H1 (cell line): ENCODE data around the gene IFT27. TPM values are rescaled to one million over a fixed set of nuclear protein-coding genes. Genes with fewer than 3 reads are reported as not detected.

Source experiments
- FOSL1 ChIP-seq: IDR thresholded peaks from 2 replicates; pipeline ENCODE4 v1.6.1; 2011; ENCODE audit warnings: mild to moderate bottlenecking, low read depth, low read length, moderate library complexity; ENCODE audit not compliant: insufficient read depth
- TAF1 ChIP-seq: IDR thresholded peaks from 2 replicates; pipeline ENCODE4 v1.6.1; 2011; ENCODE audit warnings: mild to moderate bottlenecking, low read depth, low read length
- TEAD4 ChIP-seq: IDR thresholded peaks from 2 replicates; pipeline ENCODE4 v1.6.1; 2012; ENCODE audit warnings: low read depth, low read length, inconsistent platforms, mixed read lengths
- polyA plus RNA-seq, 7 experiments: library from polyadenylated mRNA; depleted of rRNA in 3 of 7; stranded (reverse) in 5 of 7; unstranded in 2 of 7; fragments of >200 nt in 5 of 7; fragments of 200-250 nt in 2 of 7; gene quantifications; 1 replicate in 5 of 7; 2 replicates in 1 of 7; 4 replicates in 1 of 7; pipeline versions ENCODE4 v1.2.1 to v1.2.3, GENCODE V29; 2011 to 2013; ENCODE audit warnings: missing spikeins in 2 of 7, mixed read lengths in 2 of 7
- total RNA-seq: library from RNA; stranded (reverse); fragmentation: NEBNext Ultra II Directional; extraction: Animal tissue kit (Norgen Biotek cat#: 25700); gene quantifications from 2 replicates; pipeline ENCODE4 v1.2.1, GENCODE V29; 2021
- TF ChIP-seq, protein P1 (sequence below): fragments of 300-600 bp; sonication (generic); IDR thresholded peaks from 2 replicates; pipeline ENCODE4 v1.7.1; 2012; ENCODE audit warnings: low read length, moderate library complexity, mild to moderate bottlenecking, inconsistent platforms; ENCODE audit not compliant: insufficient replicate concordance

Gene IFT27
- total and polyA plus RNA-seq, 2 of the 8 experiments (the other 6 are each of a cell fraction or from before 2014, with no cell fraction given): 36.4 to 46.2 TPM

DNA sequence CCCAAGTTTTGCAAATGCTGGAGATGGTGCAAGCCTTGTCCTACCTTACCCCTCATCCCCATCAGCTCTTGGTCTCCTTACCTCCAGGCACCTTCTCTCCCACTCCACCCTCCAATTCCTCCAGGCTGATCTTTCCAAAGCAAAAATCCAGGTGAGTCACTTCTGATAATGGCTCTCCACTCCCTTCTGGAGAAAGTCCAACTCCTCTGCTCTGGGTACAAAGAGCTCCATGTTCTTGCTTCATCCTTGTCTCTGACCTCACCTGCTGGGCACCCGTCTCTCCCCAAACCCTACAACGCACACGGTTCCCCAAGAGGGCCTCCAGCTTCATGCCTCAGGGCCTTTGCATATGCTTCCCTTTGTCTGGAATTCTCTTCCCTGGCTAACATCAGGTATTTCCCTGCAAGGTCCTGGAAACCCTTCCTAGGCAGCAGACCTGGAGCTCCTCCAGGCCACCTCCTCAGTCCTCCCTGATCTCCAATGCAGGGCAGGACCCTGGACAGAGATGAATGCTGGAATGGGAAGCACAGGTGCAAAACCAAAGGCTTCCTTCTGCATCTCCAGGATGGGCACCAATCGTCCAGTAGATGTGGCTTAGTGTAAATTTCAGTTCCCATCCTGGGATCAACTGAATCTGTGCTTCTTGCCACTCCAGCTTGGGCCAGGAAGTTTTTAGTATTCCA, 22.7 kb downstream of the IFT27 start (continued):
- TF ChIP-seq, protein P1, sequence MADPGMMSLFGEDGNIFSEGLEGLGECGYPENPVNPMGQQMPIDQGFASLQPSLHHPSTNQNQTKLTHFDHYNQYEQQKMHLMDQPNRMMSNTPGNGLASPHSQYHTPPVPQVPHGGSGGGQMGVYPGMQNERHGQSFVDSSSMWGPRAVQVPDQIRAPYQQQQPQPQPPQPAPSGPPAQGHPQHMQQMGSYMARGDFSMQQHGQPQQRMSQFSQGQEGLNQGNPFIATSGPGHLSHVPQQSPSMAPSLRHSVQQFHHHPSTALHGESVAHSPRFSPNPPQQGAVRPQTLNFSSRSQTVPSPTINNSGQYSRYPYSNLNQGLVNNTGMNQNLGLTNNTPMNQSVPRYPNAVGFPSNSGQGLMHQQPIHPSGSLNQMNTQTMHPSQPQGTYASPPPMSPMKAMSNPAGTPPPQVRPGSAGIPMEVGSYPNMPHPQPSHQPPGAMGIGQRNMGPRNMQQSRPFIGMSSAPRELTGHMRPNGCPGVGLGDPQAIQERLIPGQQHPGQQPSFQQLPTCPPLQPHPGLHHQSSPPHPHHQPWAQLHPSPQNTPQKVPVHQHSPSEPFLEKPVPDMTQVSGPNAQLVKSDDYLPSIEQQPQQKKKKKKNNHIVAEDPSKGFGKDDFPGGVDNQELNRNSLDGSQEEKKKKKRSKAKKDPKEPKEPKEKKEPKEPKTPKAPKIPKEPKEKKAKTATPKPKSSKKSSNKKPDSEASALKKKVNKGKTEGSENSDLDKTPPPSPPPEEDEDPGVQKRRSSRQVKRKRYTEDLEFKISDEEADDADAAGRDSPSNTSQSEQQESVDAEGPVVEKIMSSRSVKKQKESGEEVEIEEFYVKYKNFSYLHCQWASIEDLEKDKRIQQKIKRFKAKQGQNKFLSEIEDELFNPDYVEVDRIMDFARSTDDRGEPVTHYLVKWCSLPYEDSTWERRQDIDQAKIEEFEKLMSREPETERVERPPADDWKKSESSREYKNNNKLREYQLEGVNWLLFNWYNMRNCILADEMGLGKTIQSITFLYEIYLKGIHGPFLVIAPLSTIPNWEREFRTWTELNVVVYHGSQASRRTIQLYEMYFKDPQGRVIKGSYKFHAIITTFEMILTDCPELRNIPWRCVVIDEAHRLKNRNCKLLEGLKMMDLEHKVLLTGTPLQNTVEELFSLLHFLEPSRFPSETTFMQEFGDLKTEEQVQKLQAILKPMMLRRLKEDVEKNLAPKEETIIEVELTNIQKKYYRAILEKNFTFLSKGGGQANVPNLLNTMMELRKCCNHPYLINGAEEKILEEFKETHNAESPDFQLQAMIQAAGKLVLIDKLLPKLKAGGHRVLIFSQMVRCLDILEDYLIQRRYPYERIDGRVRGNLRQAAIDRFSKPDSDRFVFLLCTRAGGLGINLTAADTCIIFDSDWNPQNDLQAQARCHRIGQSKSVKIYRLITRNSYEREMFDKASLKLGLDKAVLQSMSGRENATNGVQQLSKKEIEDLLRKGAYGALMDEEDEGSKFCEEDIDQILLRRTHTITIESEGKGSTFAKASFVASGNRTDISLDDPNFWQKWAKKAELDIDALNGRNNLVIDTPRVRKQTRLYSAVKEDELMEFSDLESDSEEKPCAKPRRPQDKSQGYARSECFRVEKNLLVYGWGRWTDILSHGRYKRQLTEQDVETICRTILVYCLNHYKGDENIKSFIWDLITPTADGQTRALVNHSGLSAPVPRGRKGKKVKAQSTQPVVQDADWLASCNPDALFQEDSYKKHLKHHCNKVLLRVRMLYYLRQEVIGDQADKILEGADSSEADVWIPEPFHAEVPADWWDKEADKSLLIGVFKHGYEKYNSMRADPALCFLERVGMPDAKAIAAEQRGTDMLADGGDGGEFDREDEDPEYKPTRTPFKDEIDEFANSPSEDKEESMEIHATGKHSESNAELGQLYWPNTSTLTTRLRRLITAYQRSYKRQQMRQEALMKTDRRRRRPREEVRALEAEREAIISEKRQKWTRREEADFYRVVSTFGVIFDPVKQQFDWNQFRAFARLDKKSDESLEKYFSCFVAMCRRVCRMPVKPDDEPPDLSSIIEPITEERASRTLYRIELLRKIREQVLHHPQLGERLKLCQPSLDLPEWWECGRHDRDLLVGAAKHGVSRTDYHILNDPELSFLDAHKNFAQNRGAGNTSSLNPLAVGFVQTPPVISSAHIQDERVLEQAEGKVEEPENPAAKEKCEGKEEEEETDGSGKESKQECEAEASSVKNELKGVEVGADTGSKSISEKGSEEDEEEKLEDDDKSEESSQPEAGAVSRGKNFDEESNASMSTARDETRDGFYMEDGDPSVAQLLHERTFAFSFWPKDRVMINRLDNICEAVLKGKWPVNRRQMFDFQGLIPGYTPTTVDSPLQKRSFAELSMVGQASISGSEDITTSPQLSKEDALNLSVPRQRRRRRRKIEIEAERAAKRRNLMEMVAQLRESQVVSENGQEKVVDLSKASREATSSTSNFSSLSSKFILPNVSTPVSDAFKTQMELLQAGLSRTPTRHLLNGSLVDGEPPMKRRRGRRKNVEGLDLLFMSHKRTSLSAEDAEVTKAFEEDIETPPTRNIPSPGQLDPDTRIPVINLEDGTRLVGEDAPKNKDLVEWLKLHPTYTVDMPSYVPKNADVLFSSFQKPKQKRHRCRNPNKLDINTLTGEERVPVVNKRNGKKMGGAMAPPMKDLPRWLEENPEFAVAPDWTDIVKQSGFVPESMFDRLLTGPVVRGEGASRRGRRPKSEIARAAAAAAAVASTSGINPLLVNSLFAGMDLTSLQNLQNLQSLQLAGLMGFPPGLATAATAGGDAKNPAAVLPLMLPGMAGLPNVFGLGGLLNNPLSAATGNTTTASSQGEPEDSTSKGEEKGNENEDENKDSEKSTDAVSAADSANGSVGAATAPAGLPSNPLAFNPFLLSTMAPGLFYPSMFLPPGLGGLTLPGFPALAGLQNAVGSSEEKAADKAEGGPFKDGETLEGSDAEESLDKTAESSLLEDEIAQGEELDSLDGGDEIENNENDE: no peak
- TF ChIP-seq TAF1 (no peak), FOSL1 (no peak), TEAD4 (no peak)
